ENCODE results near the gene PTPRN2.

PTPRN2 gene

GRCh38 chr7:158365267-158365666 lies 222.4 kb downstream of the PTPRN2 start:
- H3K27ac Mint-ChIP-seq, result no peak overlapping the region
- no peaks in the 10 kb centered on the region for H3K36me3 Mint-ChIP-seq (ENCODE audit: low read depth)
- no peak overlapping the region for H3K4me3 Mint-ChIP-seq
- no peak for TF ChIP-seq CTCF (IDR thresholded peaks at IDR 0.05)
- no peak for DNase-seq
- H3K9me3 Mint-ChIP-seq, result peaks cover 3% of the 10 kb centered on the region
- H3K4me1 Mint-ChIP-seq, result no peaks in the 10 kb centered on the region
- H3K27me3 Mint-ChIP-seq (ENCODE audit: low read depth, poor library complexity), result peaks cover 31% of the 10 kb centered on the region

- H3K36me3 Mint-ChIP-seq (ENCODE audit: low read depth), result no peaks in the 10 kb centered on the region
- H3K4me1 Mint-ChIP-seq, result no peaks in the 10 kb centered on the region
- H3K9me3 Mint-ChIP-seq, result peaks cover 2% of the 10 kb centered on the region
- peaks cover 27% of the 10 kb centered on the region for H3K27me3 Mint-ChIP-seq (ENCODE audit: low read depth, poor library complexity)
- no peak overlapping the region for H3K27ac Mint-ChIP-seq
- no peak for DNase-seq
- H3K4me3 Mint-ChIP-seq, result no peak overlapping the region
- no peak for TF ChIP-seq CTCF (IDR thresholded peaks at IDR 0.05)
Observed at GRCh38 chr7:158364451-158364850, 223.2 kb downstream of the PTPRN2 start.

- Mint-ChIP-seq H3K36me3 (ENCODE audit: low read depth) (no peaks in the 10 kb centered on the region), H3K4me3 (no peak overlapping the region), H3K27ac (no peak overlapping the region), H3K9me3 (no peaks in the 10 kb centered on the region), H3K27me3 (ENCODE audit: low read depth, poor library complexity) (peaks cover 23% of the 10 kb centered on the region), H3K4me1 (no peaks in the 10 kb centered on the region)
- no peak for TF ChIP-seq CTCF (IDR thresholded peaks at IDR 0.05)
- peak; percentile 86 for DNase-seq
Observed at GRCh38 chr7:158362912-158363905, 224.4 kb downstream of the PTPRN2 start.

DNA sequence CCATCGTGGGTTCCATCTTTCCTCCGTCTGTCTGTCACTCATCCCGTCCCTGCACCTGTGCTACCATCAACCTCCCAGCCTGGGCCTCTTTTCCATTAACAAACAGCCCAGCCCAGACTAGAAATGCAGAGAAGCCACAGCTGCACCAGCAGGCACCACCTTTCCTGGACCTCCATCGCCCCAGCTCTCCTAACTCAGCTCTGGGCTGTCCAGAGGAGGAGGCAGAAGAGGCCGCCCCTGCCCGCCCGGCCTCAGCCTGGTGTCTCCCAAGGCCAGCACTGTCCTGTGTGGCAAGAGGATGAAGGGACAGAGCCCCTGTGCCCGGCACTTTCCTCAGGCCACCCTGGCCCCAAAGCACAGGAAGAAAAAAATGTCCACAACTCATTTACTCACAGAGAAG lies 225.6 kb downstream of the PTPRN2 start:
- no peaks in the 10 kb centered on the region for H3K9me3 Mint-ChIP-seq
- no peaks in the 10 kb centered on the region for H3K36me3 Mint-ChIP-seq (ENCODE audit: low read depth)
- H3K27ac Mint-ChIP-seq, result no peak overlapping the region
- no peak for DNase-seq
- H3K4me1 Mint-ChIP-seq, result no peaks in the 10 kb centered on the region
- TF ChIP-seq CTCF (IDR thresholded peaks at IDR 0.05), result no peak
- H3K4me3 Mint-ChIP-seq, result no peak overlapping the region
- peaks cover 16% of the 10 kb centered on the region for H3K27me3 Mint-ChIP-seq (ENCODE audit: low read depth, poor library complexity)

DNA sequence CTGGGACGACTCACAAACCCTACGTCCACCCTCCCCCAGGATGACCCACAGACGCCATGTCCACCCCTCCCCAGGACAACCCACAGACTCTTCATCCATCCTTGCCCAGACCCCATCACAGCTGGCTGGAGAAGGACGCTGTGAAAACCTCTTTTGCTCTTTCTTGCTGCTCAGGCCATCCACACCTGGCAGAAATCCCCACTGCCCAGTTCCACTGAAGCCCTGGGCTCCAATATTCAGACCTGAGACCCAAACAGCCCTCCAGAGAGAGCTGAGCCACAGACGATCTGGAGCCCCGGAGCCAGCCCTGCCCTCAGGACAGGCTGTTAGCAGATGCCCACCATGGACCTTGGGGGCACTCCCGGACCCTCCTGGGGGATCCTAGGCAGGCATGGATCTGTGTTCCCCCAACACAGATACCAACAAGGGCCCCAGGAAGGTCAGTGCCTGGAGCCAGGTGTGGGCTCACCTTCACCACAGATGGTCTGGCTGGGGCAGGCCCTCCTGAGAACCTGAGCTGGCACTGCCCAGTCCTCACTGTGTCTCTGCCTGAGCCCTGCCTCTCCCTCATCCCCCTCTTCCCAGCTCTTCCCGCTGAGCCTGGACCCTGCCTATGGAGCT lies 226.2 kb downstream of the PTPRN2 start:
- H3K36me3 Mint-ChIP-seq (ENCODE audit: low read depth), result no peaks in the 10 kb centered on the region
- DNase-seq, result no peak
- no peaks in the 10 kb centered on the region for H3K4me1 Mint-ChIP-seq
- peaks cover 10% of the 10 kb centered on the region for H3K27me3 Mint-ChIP-seq (ENCODE audit: low read depth, poor library complexity)
- TF ChIP-seq CTCF (IDR thresholded peaks at IDR 0.05), result no peak
- H3K4me3 Mint-ChIP-seq, result no peak overlapping the region
- no peak overlapping the region for H3K27ac Mint-ChIP-seq
- H3K9me3 Mint-ChIP-seq, result peaks cover under 1% of the 10 kb centered on the region

Measured in nephron progenitor cell (in vitro differentiated cells).